ENCODE measurements around the gene MDP1. TPM values are rescaled to one million over a fixed set of nuclear protein-coding genes. Genes with fewer than 3 reads are reported as not detected.

The MDP1 gene
- total RNA-seq, 2 donors from 2014 or later = 21.0 to 25.0 TPM

- Mint-ChIP-seq H3K4me1 (peaks cover 10% of the 10 kb centered on the region), H3K4me3 (no peak overlapping the region), H3K27ac (no peak overlapping the region), H3K36me3 (ENCODE audit: low read depth) (peaks cover 41% of the 10 kb centered on the region), H3K9me3 (no peaks in the 10 kb centered on the region), H3K27me3 (ENCODE audit: insufficient read depth) (no peaks in the 10 kb centered on the region)
- H3K27me3 ChIP-seq (ENCODE audit: control insufficient read depth, insufficient read depth, low read length, poor library complexity, severe bottlenecking) = no peaks in the 10 kb centered on the region
- no peak overlapping the region for H3K9ac ChIP-seq (ENCODE audit: extremely low read depth, low read length, poor library complexity, severe bottlenecking)
- H3K4me3 ChIP-seq (ENCODE audit: low read length) = no peak overlapping the region
- no peak overlapping the region for H3K27ac ChIP-seq (ENCODE audit: low read depth, low read length)
- WGBS, 2 experiments (ENCODE audit: insufficient coverage in 1 of 2, insufficient read length in 1 of 2) = 92 to 93% methylated on average over 9 to 14 of the region's 14 CpGs
- TF ChIP-seq, protein P1, sequence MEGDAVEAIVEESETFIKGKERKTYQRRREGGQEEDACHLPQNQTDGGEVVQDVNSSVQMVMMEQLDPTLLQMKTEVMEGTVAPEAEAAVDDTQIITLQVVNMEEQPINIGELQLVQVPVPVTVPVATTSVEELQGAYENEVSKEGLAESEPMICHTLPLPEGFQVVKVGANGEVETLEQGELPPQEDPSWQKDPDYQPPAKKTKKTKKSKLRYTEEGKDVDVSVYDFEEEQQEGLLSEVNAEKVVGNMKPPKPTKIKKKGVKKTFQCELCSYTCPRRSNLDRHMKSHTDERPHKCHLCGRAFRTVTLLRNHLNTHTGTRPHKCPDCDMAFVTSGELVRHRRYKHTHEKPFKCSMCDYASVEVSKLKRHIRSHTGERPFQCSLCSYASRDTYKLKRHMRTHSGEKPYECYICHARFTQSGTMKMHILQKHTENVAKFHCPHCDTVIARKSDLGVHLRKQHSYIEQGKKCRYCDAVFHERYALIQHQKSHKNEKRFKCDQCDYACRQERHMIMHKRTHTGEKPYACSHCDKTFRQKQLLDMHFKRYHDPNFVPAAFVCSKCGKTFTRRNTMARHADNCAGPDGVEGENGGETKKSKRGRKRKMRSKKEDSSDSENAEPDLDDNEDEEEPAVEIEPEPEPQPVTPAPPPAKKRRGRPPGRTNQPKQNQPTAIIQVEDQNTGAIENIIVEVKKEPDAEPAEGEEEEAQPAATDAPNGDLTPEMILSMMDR (conservative IDR thresholded peaks at IDR 0.05) = no peak
- H3K36me3 ChIP-seq (ENCODE audit: control insufficient read depth, insufficient read depth, low read length) = peaks cover 34% of the 10 kb centered on the region
- H3K4me1 ChIP-seq (ENCODE audit: control insufficient read depth, insufficient read depth, low read length) = peaks cover 6% of the 10 kb centered on the region
- H3K9me3 ChIP-seq (ENCODE audit: control insufficient read depth, low read length) = no peaks in the 10 kb centered on the region
- DNase-seq = no peak
These were observed 51.3 kb downstream of the MDP1 start for GRCh38 chr14:24164518-24164991.

Other genes with a start within 250 kb of the MDP1 start
- gene DHRS4L2, start 227.1 kb downstream of the MDP1 start, total RNA-seq = 10 to 100 TPM; 16.7 to 17.3 TPM
- gene CARMIL3, start 164.1 kb downstream of the MDP1 start, total RNA-seq = 1 to 10 TPM; 2.1 to 4.4 TPM
- not detected for gene CPNE6, start 144.5 kb downstream of the MDP1 start, total RNA-seq
- 10 to 100 TPM; 37.7 to 42.8 TPM for gene PCK2, start 121.8 kb downstream of the MDP1 start, total RNA-seq
- 10 to 100 TPM; 71.1 to 72.2 TPM for gene DCAF11, start 101.3 kb downstream of the MDP1 start, total RNA-seq
- 1 to 10 TPM; 1.9 TPM for gene NRL, start 101.1 kb downstream of the MDP1 start, total RNA-seq
- 1 to 10 TPM in 1 of 2 donors, not detected in 1; 1.1 TPM for gene FITM1, start 85.4 kb downstream of the MDP1 start, total RNA-seq
- 100 to 1,000 TPM in 1 of 2 donors, 10 to 100 TPM in 1; 68.6 to 108 TPM for gene PSME1, start 79.9 kb downstream of the MDP1 start, total RNA-seq
- gene EMC9, start 74.5 kb downstream of the MDP1 start, total RNA-seq = 10 to 100 TPM; 34.0 to 39.5 TPM
- 100 to 1,000 TPM; 106 to 112 TPM for gene PSME2, start 69.5 kb downstream of the MDP1 start, total RNA-seq
- gene RNF31, start 68.6 kb downstream of the MDP1 start, total RNA-seq = 10 to 100 TPM; 75.5 to 82.9 TPM
- gene IRF9, start 54.8 kb downstream of the MDP1 start, total RNA-seq = 10 to 100 TPM; 13.6 to 26.9 TPM
- gene REC8, start 44.0 kb downstream of the MDP1 start, total RNA-seq = 10 to 100 TPM; 60.3 to 98.3 TPM
- gene IPO4, start 27.2 kb downstream of the MDP1 start, total RNA-seq = 10 to 100 TPM; 56.3 to 67.4 TPM
- 10 to 100 TPM; 37.4 to 40.8 TPM for gene TM9SF1, start 20.6 kb downstream of the MDP1 start, total RNA-seq
- under 1 TPM; 0.38 to 0.51 TPM for gene TSSK4, start 10.4 kb downstream of the MDP1 start, total RNA-seq
- 10 to 100 TPM; 38.8 to 44.3 TPM for gene CHMP4A, start 2.6 kb downstream of the MDP1 start, total RNA-seq
- gene NEDD8, start 16.3 kb upstream of the MDP1 start, total RNA-seq = 100 to 1,000 TPM; 210 to 267 TPM
- gene GMPR2, start 16.9 kb upstream of the MDP1 start, total RNA-seq = 10 to 100 TPM; 56.1 to 63.1 TPM
- 10 to 100 TPM; 43.4 to 43.5 TPM for gene TINF2, start 26.6 kb upstream of the MDP1 start, total RNA-seq
- 1 to 10 TPM; 1.6 to 3.4 TPM for gene TGM1, start 47.1 kb upstream of the MDP1 start, total RNA-seq
- gene RABGGTA, start 55.5 kb upstream of the MDP1 start, total RNA-seq = 10 to 100 TPM; 20.2 to 20.5 TPM
- gene DHRS1, start 83.7 kb upstream of the MDP1 start, total RNA-seq = 10 to 100 TPM; 21.2 to 22.5 TPM
- 10 to 100 TPM; 31.1 to 32.0 TPM for gene NOP9, start 83.8 kb upstream of the MDP1 start, total RNA-seq
- gene CIDEB, start 91.9 kb upstream of the MDP1 start, total RNA-seq = 1 to 10 TPM in 1 of 2 donors, under 1 TPM in 1; 0.97 to 3.1 TPM
- gene LTB4R2, start 94.1 kb upstream of the MDP1 start, total RNA-seq = 1 to 10 TPM; 7.4 to 9.5 TPM
- 1 to 10 TPM; 6.4 to 6.6 TPM for gene LTB4R, start 95.4 kb upstream of the MDP1 start, total RNA-seq
- not detected for gene ADCY4, start 119.0 kb upstream of the MDP1 start, total RNA-seq
- gene RIPK3, start 123.9 kb upstream of the MDP1 start, total RNA-seq = not detected
- gene NFATC4, start 152.1 kb upstream of the MDP1 start, total RNA-seq = 10 to 100 TPM; 24.8 to 34.1 TPM
- 10 to 100 TPM; 19.5 to 19.7 TPM for gene NYNRIN, start 182.9 kb upstream of the MDP1 start, total RNA-seq
- gene CBLN3, start 213.6 kb upstream of the MDP1 start, total RNA-seq = 1 to 10 TPM; 2.1 to 2.4 TPM
- 10 to 100 TPM; 46.2 to 46.6 TPM for gene KHNYN, start 213.9 kb upstream of the MDP1 start, total RNA-seq
- 10 to 100 TPM; 40.4 to 41.3 TPM for gene SDR39U1, start 226.7 kb upstream of the MDP1 start, total RNA-seq

Measured in endodermal cell (in vitro differentiated cells).